ENCODE measurements around the gene EPB42.

DNA sequence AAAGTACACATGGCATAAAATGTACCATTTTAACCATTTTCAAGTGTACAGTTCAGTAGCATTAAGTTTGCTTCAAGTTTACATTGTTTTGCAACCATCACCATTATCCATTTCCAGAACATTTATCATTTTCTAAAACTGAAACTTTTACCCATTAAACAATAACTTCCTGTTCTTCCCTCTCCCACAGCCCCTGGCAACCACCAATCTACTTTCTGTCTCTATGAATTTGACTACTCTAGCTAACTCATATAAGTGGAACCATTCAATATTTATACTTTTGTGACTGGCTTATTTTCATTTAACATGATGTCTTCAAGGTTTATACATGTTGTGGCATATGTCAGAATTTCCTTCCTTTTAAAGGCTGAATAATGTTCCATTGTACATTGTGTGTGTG, 67.5 kb downstream of the EPB42 start:
- TF ChIP-seq EZH2 (IDR thresholded peaks at IDR 0.05; ENCODE audit: borderline replicate concordance, insufficient read depth, low read depth, low read length, poor library complexity, severe bottlenecking) = no peak
- TF ChIP-seq, protein P1, sequence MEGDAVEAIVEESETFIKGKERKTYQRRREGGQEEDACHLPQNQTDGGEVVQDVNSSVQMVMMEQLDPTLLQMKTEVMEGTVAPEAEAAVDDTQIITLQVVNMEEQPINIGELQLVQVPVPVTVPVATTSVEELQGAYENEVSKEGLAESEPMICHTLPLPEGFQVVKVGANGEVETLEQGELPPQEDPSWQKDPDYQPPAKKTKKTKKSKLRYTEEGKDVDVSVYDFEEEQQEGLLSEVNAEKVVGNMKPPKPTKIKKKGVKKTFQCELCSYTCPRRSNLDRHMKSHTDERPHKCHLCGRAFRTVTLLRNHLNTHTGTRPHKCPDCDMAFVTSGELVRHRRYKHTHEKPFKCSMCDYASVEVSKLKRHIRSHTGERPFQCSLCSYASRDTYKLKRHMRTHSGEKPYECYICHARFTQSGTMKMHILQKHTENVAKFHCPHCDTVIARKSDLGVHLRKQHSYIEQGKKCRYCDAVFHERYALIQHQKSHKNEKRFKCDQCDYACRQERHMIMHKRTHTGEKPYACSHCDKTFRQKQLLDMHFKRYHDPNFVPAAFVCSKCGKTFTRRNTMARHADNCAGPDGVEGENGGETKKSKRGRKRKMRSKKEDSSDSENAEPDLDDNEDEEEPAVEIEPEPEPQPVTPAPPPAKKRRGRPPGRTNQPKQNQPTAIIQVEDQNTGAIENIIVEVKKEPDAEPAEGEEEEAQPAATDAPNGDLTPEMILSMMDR (IDR thresholded peaks at IDR 0.05) = no peak
